GM23248 (cell line): ENCODE results near the gene SPZ1.

Source experiments
- EZH2 ChIP-seq: fragments of 200-600 bp; sonication (generic); IDR thresholded peaks from 2 replicates; pipeline ENCODE4 v1.6.1; 2018; ENCODE audit warnings: antibody characterized with exemption, mild to moderate bottlenecking; ENCODE audit not compliant: insufficient read depth, poor library complexity, severe bottlenecking
- EZH2phosphoT487 ChIP-seq: fragments of 200-600 bp; sonication (generic); IDR thresholded peaks from 2 replicates; pipeline ENCODE4 v1.6.1; 2018; ENCODE audit warnings: antibody characterized with exemption, moderate library complexity, mild to moderate bottlenecking, low read depth; ENCODE audit not compliant: insufficient read depth

DNA sequence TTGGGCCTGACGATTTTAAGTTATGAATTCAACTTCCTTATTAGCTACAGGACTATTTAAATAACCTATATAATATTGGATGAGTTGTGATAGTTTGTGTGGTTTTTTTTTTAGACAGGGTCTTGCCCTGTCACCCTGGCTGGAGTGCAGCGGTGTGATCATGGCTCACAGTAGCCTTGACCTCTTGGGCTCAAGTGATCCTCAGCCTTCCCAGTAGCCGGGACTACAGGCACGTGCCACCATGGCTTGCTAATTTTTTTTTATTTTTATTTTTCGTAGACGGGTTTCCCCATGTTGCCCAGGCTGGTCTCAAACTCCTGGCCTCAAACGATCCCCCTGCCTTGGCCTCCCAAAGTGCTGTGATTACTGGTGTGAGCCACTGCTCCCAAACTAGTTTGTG lies 17.6 kb downstream of the SPZ1 start:
- no peak for TF ChIP-seq EZH2
- TF ChIP-seq EZH2phosphoT487 = no peak
